Fibroblast of lung (primary cell): Measurements from ENCODE around the gene RBBP6.

Source experiments
- EZH2 ChIP-seq: IDR thresholded peaks from 2 replicates; pipeline ENCODE4 v1.5.1; 2012; ENCODE audit warnings: low read length, control low read depth, mild to moderate bottlenecking; ENCODE audit errors: missing control alignments
- TF ChIP-seq, protein P1 (sequence below), 2 donors: IDR thresholded peaks in 1 of 2; conservative IDR thresholded peaks in 1 of 2; 1 replicate in 1 of 2; 2 replicates in 1 of 2; pipeline ENCODE4 v1.5.1; 2011 to 2012; ENCODE audit warnings: low read length in 2 of 2, control low read depth in 1 of 2, inconsistent platforms in 1 of 2, low read depth in 1 of 2, mild to moderate bottlenecking in 1 of 2

DNA sequence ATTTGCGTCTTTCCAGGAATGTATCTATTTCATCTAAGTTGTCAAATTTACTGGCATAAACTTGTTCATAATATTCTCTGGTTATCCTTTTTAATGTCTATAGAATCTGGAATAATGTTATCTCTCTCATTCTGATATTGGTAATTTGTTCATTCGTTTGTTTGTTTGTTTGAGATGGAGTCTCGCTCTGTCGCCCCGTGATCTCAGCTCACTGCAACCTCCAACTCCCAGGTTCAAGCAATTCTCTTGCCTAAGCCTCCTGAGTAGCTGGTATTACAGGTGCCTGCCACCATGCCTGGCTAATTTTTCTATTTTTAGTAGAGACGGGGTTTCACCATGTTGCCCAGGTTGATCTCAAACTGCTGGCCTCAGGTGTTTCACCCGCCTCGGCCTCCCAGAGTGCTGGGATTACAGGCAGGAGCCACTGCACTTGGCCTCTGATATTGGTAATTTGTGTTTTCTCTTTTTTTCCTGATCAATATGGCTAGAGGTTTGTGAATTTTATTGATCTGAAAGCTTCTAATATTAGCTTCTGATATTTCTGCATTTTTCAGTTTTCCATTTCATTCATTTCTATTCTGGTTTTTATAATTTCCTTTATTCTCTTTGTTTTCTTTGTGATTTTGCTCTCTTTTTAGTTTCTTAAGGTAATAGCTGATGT is 59.5 kb downstream of the RBBP6 start:
- TF ChIP-seq, protein P1, sequence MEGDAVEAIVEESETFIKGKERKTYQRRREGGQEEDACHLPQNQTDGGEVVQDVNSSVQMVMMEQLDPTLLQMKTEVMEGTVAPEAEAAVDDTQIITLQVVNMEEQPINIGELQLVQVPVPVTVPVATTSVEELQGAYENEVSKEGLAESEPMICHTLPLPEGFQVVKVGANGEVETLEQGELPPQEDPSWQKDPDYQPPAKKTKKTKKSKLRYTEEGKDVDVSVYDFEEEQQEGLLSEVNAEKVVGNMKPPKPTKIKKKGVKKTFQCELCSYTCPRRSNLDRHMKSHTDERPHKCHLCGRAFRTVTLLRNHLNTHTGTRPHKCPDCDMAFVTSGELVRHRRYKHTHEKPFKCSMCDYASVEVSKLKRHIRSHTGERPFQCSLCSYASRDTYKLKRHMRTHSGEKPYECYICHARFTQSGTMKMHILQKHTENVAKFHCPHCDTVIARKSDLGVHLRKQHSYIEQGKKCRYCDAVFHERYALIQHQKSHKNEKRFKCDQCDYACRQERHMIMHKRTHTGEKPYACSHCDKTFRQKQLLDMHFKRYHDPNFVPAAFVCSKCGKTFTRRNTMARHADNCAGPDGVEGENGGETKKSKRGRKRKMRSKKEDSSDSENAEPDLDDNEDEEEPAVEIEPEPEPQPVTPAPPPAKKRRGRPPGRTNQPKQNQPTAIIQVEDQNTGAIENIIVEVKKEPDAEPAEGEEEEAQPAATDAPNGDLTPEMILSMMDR (conservative IDR thresholded peaks at IDR 0.05 in 1 of 2, IDR thresholded peaks at IDR 0.05 in 1 of 2; ENCODE audit: low read depth in 1 of 2, low read length in 2 of 2): no peak
- no peak for TF ChIP-seq EZH2
